HG02970 (cell line): ENCODE data around the gene USP22.
"Not testable (repeated sequence)": the region's sequence is repeated elsewhere in the genome, so short reads cannot be mapped to it uniquely, and the experiment has no call there.

Experiments
- ATAC-seq: cut with Tn5 transposase; IDR thresholded peaks from one replicate; pipeline ENCODE4 v1.9.1; 2021; ENCODE audit warnings: mild to moderate bottlenecking, moderate library complexity, moderate number of reproducible peaks; ENCODE audit not compliant: unreplicated experiment, low FRiP score

The USP22 gene

DNA sequence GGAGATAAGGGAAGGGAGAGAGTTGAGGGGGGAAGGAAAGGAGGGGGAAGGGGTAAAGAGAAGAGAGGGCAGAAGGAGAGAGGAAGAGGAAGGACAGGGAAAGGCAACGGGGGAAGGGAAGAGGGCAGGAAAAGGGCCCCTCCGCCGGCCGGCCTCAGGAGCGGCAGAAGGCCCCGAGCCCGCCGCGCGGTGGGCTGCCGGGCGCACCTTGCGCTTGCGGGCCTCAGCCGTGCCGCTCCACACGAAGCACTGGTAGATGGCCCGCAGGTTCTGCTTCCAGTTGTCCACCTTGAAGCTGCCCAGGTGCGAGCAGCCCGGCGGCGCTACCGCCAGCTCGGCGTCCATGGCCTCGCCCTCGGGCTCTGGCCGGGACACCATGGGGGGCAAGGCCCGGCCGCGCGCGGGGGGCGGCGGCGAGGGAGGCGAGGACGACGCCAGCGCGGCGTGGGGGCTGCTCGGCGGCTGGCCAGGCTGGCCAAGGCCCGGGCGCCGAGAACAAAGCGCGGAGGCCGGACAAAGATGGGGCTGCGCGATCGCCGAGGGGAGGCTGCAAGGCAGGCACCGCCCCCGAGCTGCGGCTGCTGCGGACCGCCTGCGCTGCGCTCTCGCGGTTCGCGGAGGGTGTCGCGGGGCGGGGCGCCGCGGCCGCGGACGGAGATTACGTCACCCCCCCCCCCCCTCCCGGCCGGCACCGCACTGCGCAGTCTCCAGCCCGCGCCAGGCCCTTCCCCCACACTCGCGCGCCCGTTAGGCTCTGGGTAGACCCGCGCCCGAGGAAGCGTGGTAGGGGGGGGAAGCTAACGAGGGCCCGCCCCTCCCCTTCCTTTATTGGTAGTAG is at the start of gene USP22:
TSS of gene USP22 (minus strand) at position 554 of the 838 bp plus-strand sequence. CDS start at position 378, 176 bp downstream.
- ATAC-seq: peak; percentile 53

DNA sequence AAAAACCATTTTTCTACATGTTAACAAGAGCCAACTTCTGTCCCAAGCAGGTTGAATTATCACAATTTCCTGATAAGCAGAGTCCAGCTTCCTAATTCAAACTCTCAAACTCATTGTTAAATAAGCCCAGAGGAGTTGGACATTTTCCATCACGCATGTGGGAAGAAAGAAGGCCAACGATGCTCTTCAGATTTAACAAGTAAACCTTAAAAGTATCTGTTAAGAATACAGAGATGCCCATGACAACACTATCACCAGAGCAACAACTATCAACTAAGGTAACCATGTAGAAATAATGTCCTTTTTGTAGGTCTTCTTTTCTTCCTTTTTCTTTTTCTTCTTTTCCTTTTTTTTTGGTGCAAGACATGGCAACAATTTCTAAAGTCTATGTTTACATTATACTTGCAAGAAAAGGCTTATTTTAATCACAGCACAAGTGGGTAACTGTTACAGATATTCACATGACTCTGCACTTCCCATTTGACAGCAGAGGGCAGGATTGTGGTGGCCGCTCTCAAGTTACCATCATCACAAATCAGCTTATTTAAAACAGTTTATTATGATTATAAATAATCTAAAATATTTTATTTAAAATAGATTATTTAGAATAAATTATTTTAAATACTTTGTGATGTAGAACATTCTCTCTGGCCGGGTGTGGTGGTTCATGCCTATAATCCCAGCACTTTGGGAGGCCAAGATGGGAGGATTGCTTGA is 48.2 kb upstream of the USP22 start:
- no peak for ATAC-seq

DNA sequence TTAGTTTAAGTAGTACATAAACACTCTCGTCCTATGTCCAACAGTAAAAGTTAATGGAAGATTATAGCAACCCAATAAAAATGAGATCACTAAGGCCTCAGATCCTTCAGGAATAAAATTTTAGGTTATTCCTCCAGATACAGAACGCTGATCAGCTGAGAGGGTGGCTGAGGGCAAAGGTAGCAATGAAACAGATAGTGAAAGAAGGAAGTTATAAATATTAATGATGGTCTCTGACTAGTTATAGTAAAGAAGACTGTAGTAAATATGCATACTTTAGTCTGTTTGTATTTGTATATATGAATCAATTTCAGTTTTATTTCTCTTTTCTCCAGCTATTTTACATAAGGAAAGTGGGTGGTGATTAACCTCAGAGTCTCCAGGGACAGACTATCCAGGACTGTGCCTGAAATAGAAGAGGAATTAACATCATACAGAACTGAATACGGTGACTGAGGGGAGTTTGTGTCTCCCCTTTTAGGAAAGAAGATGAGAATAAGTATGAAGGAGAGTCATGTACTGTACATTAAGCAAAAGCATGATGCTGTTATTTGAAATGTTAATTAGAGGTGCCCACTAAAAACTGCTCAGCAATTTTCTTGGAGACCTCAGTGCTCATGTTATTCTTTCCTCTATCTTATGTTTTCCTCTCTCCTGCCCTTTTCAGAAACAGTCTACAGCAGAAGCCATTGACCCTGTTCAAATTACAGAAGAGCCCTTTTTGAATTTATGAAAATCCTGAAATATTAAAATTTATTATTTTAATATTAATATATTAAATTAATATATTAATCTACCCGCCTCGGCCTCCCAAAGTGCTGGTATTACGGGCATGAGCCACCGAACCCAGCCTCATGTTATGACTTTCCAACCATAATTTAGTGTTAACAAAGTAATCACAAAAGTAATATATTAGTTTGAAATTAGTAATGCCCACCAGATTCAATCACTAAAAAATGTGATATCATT is 47.4 kb upstream of the USP22 start:
- no peak for ATAC-seq

DNA sequence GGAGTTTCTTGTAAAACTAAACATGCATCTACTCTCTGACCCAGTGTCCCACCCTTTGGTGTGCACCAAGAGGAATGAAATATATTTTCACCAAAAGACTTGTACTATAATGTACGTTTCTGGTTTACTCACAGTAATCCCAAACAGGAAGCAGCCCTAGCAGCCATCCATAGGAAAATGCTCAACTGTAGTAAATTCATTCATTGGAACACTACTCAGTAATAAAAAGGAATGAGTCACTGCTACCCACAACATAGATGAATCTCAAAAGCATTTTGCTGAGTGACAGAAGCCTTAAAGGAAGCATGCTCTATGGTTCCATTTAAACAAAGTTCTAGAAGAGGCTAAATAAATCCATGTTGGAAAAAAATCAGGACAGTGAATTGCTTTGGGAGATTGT is 46.3 kb upstream of the USP22 start:
- ATAC-seq: no peak

DNA sequence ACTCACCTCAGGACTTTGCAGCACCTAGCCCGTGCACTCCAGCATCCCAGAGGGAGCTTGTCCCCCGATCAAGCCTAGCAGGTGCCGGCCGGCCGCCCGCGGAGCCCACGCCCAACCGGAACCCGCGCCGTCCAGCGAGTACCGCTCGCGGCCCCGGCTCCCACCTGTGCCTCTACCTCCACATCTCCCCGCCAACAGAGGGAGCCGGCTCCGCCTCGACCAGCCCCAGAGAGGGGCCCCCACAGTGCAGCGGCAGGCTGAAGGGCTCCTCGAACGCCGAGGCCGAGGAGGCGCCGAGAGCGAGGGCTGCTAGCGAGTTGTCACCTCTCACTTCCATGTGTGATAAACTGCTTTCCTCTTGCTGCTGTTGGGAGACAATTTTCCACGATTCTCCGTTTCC is 42.9 kb upstream of the USP22 start:
- no peak for ATAC-seq

DNA sequence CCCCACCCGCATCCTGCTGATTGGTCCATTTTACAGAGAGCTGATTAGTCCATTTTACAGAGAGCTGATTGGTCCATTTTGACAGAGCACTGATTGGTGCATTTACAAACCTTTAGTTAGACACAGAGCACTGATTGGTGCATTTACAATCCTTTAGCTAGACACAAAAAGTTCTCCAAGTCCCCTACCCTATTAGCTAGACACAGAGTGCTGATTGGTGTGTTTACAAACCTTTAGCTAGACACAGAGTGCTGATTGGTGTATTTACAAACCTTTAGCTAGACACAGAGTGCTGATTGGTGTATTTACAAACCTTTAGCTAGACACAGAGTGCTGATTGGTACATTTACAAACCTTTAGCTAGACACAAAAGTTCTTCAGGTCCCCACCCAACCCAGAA is 42.5 kb upstream of the USP22 start:
- not testable (repeated sequence) for ATAC-seq

DNA sequence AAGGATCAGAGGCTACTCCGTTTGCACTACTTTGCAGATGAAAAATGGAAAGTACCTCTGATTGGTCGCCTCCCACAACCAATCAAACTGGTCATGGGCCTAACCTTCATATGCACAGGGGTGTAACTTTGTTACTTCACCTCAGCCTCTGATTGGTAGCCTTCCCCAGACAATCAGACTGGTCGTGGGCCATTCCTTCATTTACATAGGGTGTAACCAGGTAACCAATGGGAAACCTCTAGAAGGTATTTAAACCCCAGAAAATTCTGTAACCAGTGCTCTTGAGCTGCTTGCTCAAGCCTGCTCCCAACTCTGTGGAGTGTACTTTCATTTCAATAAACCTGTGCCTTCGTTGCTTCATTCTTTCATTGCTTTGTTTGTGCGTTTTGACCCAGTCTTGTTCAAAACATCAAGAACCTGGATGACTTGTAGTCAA is 39.2 kb upstream of the USP22 start:
- no peak for ATAC-seq

DNA sequence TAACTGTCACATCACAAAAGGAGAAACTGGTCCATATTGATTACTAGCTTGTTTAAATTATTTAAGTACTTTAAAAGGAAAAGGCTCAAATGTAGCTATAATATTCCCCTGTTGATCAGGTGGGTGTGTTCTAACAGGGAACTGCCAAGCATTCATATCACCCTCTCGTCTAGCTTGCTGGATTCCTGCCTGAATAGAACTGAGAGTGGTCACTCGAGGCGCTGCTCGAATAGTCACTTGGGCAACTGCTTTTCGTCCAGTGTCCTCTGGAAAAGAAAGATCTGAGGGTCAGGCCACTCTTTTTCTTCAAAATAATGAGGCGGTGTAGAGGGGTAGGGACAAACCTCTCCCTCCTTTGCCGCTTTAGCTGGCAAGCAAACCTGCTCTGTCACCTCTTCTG is 36.4 kb upstream of the USP22 start:
- ATAC-seq: no peak

DNA sequence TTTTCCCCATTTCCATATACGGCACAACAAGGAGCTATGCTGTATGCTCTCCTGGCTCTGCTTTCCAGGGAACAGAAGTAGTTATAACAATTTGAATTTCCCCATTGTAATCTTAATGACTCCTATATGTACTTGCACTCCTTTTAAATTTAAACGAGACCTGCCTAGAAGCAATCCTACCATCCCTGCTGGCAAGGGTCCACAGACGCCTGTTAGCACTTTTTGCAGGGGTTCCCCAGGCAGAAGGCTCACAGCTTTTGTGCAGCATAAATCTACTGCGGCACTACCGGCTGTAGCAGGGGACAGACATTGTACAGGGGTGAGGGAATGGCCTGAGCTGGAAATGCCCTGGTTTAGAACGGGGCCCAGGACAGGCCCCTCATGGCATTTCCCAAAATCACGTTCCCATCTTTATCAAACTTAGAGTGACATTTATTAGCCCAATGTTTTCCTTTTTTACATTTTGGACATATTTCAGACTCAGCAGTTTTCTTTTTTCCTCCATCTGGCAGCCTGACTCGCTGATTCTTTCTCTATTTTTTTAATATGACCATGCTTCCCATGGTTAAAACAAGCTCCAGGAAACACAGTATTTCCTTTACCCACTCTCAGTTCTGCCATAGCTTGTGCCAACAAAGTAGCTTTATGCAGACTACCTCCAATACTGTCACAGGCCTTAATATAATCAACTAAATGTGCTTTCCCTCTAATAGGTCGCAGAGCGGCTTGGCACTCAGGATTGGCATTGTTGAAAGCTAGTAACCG is 35.4 kb upstream of the USP22 start:
- no peak for ATAC-seq

DNA sequence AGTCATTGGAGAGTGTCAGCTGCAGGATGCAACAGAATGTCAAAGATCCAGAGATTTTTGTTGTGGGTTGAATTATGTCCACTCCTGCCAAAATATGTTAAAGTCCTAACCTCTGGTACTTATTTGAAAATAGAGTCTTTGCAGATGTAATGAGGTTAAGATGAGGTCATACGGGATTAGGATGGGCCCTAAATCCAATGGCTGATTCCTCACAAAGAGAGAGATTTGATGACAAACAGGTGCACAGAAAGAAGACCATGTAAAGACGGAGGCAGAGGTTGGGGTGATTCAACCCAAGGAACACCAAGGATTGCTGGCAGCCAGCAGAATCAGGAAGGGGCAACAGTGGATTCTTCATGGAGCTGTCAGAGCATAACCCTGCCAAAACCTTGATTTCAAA is 34.5 kb upstream of the USP22 start:
- no peak for ATAC-seq

DNA sequence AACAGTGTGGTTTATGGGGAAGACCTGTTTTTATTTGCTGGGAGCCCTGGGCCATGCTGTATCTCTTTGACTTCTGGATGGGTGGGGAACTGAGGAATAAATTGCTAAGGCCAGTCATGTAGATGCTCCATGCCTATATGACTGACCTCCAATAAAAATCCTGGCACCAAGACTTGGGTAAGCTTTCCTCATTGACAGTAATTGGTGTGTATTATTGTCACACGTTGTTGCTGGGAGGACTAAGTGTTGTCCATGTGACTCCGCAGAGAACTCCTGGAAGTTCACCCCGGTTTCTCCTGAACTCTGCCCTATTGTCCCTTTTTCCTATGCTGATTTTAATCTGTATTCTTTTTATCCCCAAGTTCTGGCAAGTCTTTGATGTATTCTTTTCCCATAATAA is 33.4 kb upstream of the USP22 start:
- ATAC-seq: no peak

DNA sequence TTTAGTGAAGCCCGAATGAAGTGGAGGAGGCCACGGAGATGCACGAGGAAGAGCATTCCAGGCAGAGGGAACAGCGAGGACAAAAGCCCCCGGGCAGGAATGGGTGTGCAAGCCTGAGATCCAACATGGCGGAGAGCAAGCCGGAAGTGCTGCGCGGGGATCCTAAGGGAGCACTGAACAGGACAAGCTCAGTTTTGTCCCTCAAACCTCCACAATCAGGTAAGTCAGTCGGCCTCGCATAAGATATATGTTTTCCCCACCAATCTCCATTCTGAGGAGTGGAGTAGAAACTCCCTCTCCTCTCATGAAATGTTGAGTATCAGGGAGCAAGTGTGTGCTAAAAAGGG is 32.9 kb upstream of the USP22 start:
- no peak for ATAC-seq

DNA sequence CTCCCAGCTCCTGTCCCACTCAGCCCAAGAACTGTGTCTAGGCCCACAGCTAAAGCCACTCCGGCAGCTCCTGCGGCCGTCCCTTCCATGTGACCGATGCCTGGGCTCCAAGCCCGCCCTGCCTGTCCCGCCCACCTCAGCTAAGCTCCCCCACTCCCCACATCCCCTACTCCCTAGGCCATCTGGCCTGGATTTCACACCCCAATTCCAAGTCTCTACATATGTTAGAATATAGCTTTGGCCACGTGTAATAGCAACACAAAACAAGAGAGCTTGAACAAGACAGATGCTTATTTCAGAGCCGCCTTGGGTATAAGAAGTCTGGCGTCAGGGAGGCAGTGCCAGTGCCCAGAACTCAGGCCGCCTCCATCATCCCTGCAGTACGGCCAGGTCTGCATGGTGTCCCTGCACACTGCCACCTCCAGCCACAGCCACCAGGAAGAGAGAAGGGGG is 30.0 kb upstream of the USP22 start:
- no peak for ATAC-seq

DNA sequence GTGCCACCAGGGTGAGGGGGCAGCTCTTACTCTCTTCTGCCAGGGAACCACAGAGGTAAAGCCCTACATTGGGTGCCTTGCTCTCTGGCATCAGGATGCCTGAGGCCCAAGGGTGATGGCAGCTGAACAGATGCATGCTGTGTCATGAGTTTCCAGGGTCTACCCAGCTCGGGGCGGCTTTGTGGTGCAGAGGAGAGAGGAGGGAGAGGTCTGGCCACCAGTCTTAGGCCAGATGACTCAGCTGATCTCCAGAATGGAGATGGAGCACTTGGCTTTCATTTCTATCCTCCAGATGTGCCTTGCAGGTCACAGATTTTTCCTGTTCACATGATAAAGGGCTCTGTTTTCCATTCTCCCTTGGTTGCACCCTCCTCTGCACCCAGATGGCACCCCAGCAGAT is 23.6 kb upstream of the USP22 start:
- ATAC-seq: no peak

DNA sequence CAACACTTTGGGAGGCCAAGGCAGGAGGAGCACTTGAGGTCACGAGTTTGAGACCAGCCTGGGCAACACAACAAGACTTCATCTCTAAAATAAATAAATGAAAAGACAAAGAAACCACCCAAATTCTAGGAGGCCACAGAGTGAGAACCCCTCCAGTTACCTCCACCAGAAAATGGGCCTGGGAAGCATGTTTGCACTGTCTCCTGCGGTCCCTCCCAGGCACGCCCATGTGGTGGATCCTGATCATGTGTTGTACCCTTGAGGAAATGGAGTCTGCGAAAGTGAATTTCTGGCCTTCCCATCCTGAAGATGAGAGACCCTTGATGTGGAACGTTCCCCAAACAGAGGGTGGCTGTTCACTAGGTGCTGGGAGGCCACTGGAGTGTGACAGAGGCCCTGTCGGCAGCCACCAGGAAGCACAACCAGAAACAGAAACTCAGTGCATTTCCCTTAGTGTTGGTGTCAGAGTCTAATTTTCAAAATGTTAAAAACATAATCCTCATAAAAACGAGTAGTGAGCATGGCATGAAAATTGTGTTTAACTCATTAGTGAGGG is 19.2 kb upstream of the USP22 start:
- no peak for ATAC-seq

DNA sequence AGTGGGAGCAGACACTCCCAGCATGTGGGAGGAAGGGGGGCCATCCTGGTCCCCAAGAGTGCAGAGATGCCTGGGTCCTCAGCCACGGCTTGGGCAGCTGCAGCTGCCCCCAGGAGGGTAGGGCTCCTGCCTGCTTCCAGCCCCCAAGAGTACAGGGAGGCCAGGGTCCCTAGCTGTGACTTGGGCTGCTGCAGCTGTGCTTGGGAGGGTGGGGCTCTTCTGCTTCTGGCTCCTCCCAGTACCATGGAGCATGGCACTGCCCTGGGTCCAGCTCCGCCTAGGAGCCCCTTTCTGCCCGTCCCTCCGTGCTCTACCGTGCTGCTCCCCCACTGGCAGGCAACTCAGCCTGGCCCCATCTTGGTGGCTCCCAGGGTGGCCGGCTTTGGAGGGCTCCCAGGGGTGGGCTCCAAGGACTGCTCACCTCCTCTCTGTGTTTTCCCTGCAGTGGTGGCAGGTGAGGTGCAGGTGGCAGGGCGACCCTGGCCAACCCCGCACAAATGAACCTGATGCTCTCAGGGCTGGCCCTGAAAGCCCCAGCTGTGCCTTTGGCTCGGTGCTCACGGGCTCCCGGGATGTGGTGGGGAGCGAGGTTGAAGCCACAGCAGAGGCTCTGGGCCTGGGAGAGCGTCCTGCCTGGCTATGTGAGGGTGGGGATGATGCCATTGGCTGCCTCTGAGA is 18.5 kb upstream of the USP22 start:
- ATAC-seq: no peak

DNA sequence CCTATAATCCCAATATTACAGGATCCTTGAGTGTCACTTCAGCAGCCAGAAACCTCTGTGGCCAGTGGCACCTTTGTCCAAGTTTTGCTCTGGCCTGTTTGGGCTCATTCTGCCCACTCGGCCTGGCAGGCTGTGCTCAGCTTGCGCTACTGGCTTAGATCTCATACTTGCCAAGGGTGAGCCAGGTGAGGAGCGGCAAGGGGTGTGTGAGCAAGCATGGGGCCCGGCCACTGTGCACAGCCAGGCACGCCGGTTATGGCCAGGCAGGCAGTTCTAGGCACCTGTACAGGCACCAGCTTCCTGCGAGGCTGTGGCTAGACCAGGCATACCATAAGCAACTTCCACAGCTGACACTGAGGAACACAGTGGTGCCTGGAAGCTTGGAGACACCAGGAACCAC is 16.9 kb upstream of the USP22 start:
- ATAC-seq: no peak

DNA sequence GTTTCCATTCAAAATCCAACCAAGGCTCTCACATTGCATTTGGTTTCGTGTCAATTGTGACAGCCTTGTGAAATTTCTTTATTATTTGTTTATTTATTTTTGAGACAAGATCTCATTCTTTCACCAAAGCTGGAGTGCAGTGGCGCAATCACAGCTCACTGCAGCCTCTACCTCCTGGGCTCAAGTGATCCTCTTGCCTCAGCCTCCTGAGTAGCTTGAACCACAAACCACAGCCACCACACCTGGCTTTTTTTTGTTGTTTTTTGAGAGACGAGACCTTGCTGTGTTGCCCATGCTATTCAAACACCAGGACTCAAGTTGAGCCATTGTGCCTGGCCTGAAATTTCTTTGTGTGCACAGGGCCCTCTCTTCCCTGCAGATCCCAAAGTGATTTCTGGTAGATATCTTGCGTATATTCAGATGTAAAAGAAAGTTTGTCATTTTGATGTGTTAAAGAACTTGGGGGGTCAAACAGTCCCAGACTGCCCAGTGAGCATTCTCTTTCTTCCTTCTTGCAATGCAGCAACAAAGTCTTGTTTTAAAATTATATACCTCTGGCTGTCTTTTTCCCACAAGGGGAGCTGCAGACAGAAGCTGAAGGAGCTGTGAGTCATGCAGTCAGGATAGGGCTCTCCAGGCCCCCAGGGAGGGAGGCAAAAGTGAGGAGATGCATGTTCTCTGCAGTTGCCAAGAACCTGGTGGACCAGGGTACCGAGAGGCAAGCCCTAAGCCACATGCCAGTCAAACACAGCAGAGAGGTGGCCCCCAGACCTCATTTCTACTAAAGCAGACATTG is 15.5 kb upstream of the USP22 start:
- ATAC-seq: no peak
